Measurements from ENCODE around the gene CACNA2D2. TPM values are rescaled to one million over a fixed set of nuclear protein-coding genes. Genes with fewer than 3 reads are reported as not detected.

CACNA2D2 gene
- total and polyA plus RNA-seq, 2 donors (not counting 1 experiment from before 2014, with no cell fraction given) = 0.06 TPM; not detected in 1

GRCh38 chr3:50551054-50551659 is 47.7 kb upstream of the CACNA2D2 start:
- no peaks in the 10 kb centered on the region for H3K36me3 ChIP-seq (ENCODE audit: control insufficient read depth, insufficient read depth, low read length)
- peaks cover 2% of the 10 kb centered on the region for H3K27me3 ChIP-seq (ENCODE audit: control insufficient read depth, insufficient read depth, low read length)
- no peak overlapping the region for H3K4me2 ChIP-seq (ENCODE audit: extremely low read depth, insufficient read depth, low read length)
- H2AFZ ChIP-seq (ENCODE audit: low read length) = no peak overlapping the region
- H3K4me1 ChIP-seq (ENCODE audit: control insufficient read depth, extremely low read depth, insufficient read depth, low read length) = no peaks in the 10 kb centered on the region
- no peak overlapping the region for H3K9ac ChIP-seq (ENCODE audit: insufficient read depth, low read length)
- no peak overlapping the region for H3K27ac ChIP-seq (ENCODE audit: insufficient read depth, low read length)
- no peak for DNase-seq (ENCODE audit: low read depth in 2 of 2)
- H3K79me2 ChIP-seq (ENCODE audit: control insufficient read depth, insufficient read depth, low read length) = no peaks in the 10 kb centered on the region
- no peak overlapping the region for H3K4me3 ChIP-seq (replicated peaks in 1 of 4; ENCODE audit: control extremely low read depth in 1 of 4, insufficient read depth in 1 of 4, low read depth in 3 of 4, low read length in 4 of 4)
- TF ChIP-seq EZH2 (IDR thresholded peaks at IDR 0.05; ENCODE audit: low read length, missing control alignments) = no peak
- TF ChIP-seq CTCF (conservative IDR thresholded peaks at IDR 0.05 in 1 of 2, IDR thresholded peaks at IDR 0.05 in 1 of 2; ENCODE audit: low read depth in 1 of 2, low read length in 2 of 2) = no peak
- H3K9me3 ChIP-seq (ENCODE audit: control insufficient read depth, insufficient read depth, low read depth, low read length) = no peaks in the 10 kb centered on the region
- H4K20me1 ChIP-seq (ENCODE audit: control insufficient read depth, extremely low read depth, insufficient read depth, low read length) = no peaks in the 10 kb centered on the region

GRCh38 chr3:50550079-50550736 is 46.8 kb upstream of the CACNA2D2 start:
- H3K27ac ChIP-seq (ENCODE audit: insufficient read depth, low read length) = no peak overlapping the region

More at GRCh38 chr3:50550079-50550736, 46.8 kb upstream of the CACNA2D2 start:
- Histone ChIP-seq H3K4me3 (replicated peaks in 1 of 4; ENCODE audit: control extremely low read depth in 1 of 4, insufficient read depth in 1 of 4, low read depth in 3 of 4, low read length in 4 of 4) (no peak overlapping the region), H3K9ac (ENCODE audit: insufficient read depth, low read length) (no peak overlapping the region), H3K36me3 (ENCODE audit: control insufficient read depth, insufficient read depth, low read length) (no peaks in the 10 kb centered on the region), H3K27me3 (ENCODE audit: control insufficient read depth, insufficient read depth, low read length) (peaks cover 2% of the 10 kb centered on the region), H3K4me2 (ENCODE audit: extremely low read depth, insufficient read depth, low read length) (no peak overlapping the region), H3K9me3 (ENCODE audit: control insufficient read depth, insufficient read depth, low read depth, low read length) (no peaks in the 10 kb centered on the region), H3K4me1 (ENCODE audit: control insufficient read depth, extremely low read depth, insufficient read depth, low read length) (no peaks in the 10 kb centered on the region), H3K79me2 (ENCODE audit: control insufficient read depth, insufficient read depth, low read length) (no peaks in the 10 kb centered on the region), H2AFZ (ENCODE audit: low read length) (no peak overlapping the region), H4K20me1 (ENCODE audit: control insufficient read depth, extremely low read depth, insufficient read depth, low read length) (no peaks in the 10 kb centered on the region)
- peak; percentile 55 to 81 for TF ChIP-seq CTCF (conservative IDR thresholded peaks at IDR 0.05 in 1 of 2, IDR thresholded peaks at IDR 0.05 in 1 of 2; ENCODE audit: low read depth in 1 of 2, low read length in 2 of 2)
- no peak for TF ChIP-seq EZH2 (IDR thresholded peaks at IDR 0.05; ENCODE audit: low read length, missing control alignments)
- peak in 1 of 2 donors; percentile 33 for DNase-seq (ENCODE audit: low read depth in 2 of 2)

Data from fibroblast of lung (primary cell).